ENCODE measurements around the gene P3H3.
"Not testable (repeated sequence)": the region's sequence is repeated elsewhere in the genome, so short reads cannot be mapped to it uniquely, and the experiment has no call there.

The P3H3 gene

DNA sequence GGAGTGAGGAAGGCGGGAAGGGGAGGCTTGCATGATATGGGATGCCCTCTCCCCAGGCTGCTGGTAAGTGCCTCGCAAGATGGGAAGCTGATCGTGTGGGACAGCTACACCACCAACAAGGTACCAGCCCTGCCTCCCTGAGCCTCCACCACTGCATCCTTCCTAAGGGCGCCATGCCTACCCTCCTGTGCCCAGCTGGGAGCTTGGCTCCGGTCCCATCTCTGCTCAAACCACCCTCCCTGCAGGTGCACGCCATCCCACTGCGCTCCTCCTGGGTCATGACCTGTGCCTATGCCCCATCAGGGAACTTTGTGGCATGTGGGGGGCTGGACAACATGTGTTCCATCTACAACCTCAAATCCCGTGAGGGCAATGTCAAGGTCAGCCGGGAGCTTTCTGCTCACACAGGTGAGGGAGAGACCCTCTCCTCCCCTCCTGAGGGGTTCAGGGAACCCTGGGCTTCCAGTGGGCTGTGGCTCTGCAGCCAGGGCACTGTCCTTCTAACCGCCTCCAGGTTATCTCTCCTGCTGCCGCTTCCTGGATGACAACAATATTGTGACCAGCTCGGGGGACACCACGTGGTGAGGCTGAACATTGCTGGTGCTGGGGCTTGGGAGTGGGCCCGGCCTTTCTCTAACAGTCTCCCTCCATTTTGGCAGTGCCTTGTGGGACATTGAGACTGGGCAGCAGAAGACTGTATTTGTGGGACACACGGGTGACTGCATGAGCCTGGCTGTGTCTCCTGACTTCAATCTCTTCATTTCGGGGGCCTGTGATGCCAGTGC lies 15.1 kb downstream of the P3H3 start:
- DNase-seq (ENCODE audit: low read depth in 2 of 2, low spot score in 1 of 2), result no peak

DNA sequence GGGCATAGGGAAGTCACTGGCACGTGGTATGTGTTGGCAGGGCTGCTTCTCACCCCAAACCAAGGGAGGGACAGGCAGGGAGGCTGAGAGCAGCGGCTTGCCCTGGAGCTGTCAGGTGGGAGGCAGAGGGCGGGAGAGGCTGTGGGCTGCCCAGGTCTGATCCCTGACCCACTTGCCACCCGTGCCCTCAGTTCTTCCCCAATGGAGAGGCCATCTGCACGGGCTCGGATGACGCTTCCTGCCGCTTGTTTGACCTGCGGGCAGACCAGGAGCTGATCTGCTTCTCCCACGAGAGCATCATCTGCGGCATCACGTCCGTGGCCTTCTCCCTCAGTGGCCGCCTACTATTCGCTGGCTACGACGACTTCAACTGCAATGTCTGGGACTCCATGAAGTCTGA lies 17.2 kb downstream of the P3H3 start:
- no peak for DNase-seq (ENCODE audit: low read depth in 2 of 2, low spot score in 1 of 2)

GRCh38 chr12:6846316-6846869 lies 18.2 kb downstream of the P3H3 start:
- DNase-seq (ENCODE audit: low read depth in 2 of 2, low spot score in 1 of 2), result no peak

- DNase-seq (ENCODE audit: low read depth in 2 of 2, low spot score in 1 of 2), result no peak
Measured at GRCh38 chr12:6847676-6848075, 19.5 kb downstream of the P3H3 start.

DNA sequence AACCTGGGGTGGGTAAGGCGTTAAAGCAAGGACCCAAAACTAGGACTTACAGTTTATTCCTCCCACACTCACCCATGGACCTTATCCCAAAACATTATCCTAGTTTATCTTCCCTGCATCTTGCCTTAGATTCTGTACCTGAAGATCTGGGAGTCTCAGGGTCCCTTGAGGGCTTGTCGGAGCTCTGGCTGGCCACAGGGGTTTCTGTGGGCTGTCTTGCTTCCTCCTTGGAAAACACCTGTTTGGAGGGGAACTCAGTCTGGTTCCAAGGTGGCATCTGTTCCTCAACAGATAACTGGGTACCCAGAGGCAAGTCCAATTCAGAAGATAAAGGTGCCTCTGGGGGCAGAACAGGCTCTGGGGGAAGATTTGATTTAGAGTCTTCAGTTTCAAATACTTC lies 21.2 kb downstream of the P3H3 start:
- DNase-seq (ENCODE audit: low read depth in 2 of 2, low spot score in 1 of 2), result no peak

DNA sequence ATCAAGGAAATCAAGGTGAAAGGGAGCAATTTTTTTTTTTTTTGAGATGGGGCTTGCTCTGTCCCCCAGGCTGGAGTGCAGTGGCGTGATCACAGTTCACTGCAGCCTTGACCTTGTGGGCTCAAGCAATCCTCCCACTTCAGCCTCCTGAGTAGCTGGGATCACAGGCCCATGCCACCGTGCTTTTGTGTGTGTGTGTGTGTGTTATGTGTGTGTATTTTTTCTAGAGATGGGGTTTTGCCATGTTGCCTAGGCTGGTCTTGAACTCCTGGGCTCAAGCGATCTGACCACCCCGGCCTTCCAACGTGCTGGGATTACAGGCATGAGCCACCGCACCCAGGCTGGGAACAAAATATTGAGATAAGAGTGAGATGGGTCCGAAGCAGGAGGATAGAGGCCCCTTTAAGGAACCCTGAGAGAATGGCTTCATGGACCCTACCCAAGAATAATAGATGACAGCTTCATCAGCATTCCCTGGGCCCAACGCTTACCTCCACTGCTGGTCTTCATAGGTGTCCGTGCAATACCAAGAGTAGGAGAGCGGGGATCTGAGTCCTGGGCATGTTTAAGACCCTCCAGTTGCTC lies 21.9 kb downstream of the P3H3 start:
- DNase-seq (ENCODE audit: low read depth in 2 of 2, low spot score in 1 of 2), result no peak

DNA sequence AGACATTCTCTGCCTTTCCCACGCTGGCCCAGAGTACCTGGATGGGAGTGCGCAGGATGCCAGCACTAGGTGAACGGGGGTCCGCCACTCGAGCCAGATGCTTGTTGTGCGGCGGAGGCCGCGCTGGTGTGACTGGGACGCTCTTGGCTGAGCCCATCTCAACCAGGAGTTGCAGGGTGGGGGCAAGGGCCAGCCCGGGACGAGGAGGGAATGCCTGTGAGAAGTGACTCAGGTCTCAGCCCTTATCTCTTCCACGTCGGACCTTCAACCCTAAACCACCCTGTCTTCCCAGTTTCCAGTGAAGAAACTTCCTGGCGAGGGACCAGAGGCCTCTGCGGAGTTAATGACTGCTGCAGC lies 22.6 kb downstream of the P3H3 start:
- no peak for DNase-seq (ENCODE audit: low read depth in 2 of 2, low spot score in 1 of 2)

DNA sequence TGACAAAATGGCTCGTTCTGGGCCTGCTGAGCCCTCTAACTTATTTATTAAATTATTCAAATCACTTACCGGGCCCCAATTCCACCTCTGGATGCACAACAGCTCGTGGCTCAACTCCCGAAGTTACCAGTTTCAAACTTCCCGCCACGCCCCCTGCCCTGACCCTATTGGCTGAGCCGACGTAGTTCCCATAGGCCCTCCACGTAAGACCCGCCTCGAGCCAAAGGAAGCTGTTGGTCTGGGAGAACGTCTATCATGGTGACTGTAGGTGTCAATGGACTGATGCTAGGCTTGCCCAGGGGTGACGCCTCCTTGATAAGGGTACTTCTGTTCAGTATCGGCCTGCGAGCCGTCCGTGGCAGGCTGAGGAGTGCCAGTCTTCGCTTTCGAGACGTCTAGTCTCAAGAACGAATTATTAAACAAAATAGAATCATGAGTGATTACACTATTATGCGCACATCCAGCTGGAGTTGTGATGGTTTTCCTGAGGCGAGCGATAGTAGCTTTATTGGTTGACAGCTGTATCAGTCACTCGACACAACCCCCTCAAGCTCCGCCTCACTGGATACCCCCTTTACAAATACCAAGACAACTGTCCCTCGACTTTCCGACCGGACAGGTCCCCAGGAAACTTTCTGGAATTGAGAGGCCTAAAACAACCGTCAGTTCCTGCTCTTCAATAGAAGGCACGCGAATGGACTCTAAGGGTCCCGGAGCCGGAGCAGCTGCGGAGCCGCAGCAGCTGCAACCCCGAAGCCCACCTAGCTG lies 23.1 kb downstream of the P3H3 start, which contains the start of gene CDCA3:
CDCA3 (minus strand) TSS at position 134 of the 768 bp plus-strand sequence. CDS start 334 bp downstream, outside the sequence.
- peak; percentile 83 to 87 for DNase-seq (ENCODE audit: low read depth in 2 of 2, low spot score in 1 of 2)

DNA sequence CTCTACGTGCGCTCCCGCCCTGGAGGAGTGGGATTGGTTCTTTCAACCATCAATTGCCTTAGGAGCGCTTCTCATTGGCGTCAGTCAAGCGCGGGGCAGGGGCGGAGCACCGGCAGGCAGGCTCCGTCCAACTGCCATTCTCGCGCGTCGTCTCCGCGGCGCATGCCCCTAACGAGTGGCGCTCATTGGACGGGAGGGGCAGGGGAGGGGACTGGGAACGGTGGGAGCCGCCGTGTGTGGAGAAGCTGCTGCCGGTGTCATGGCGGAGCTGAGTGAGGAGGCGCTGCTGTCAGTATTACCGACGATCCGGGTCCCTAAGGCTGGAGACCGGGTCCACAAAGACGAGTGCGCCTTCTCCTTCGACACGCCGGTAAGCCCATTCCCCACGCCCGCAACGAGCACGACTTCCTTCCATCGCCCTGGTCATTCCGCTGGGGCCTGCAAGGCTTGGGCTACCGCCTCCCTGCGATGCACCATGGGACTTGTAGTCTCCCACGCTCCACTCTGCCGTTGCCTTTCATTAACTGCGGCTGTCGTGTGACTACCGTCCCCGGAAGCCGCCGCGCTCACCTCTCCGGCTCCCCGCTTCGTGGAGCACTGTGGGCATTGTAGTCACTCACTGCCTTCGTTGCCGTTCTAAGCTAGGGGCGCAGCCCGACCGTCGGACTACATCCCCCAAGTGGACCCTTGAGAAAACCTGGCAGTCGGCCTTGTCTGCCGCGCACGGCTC lies 23.9 kb downstream of the P3H3 start, which contains the start of gene USP5:
USP5 (plus strand) TSS at position 230 of the 730 bp plus-strand sequence; CDS start at position 260, 30 bp downstream.
- peak; percentile 92 to 98 for DNase-seq (ENCODE audit: low read depth in 2 of 2, low spot score in 1 of 2)

DNA sequence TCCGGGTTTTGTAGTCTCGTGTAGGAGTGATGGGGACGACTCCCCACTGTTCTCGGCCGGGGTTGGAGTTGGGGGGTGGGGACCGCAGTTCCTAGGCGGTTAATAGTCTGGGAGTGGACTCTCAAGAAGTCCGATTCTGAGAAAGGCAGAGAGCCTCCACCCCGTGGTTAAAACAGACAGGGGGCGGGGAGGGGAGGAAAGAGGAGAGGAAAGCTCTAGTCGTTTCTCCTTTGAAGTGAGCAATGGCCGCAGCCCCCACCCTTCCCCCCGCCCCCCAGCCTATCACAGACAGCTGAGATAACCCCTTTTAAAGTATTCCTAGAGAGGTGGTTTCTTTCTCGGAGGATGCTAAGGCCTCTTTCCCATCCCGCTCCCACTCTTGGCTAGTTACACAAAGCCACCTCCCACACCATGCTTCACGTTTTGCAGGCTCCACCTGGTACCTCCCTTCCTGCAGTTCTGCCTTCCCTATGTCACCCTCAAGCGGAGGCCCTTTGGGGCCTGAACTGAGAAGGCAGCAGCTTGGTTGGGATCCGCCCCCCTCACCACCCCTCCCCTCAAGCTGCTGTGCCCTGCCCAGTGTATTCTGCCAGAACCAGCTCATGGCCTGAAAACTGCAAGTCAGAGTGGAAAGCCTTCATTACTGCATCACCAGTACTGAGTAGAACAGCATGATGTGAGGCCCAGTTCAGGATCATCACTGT lies 24.6 kb downstream of the P3H3 start:
- DNase-seq (ENCODE audit: low read depth in 2 of 2, low spot score in 1 of 2), result no peak

GRCh38 chr12:6853626-6854025 lies 25.4 kb downstream of the P3H3 start:
- DNase-seq (ENCODE audit: low read depth in 2 of 2, low spot score in 1 of 2), result no peak

DNA sequence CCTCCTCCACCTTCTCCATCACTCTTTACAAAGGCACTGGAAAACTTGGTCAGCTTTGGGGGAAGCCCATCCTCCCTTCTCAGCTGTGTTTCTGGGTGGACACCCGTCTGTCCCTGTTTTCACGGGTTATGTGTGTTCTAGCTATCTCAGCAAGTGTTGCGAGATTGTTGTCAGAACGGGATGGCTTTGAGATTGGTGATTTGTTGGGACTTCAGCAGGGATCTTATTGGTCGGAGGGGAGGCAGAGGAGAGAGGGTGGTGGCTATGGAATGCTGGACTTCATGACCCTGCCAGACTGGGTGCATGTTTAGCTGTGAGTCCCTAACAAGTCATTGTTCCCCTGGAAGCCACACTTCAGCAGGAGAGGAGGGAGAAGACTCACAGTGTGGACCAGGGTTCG lies 25.8 kb downstream of the P3H3 start:
- DNase-seq (ENCODE audit: low read depth in 2 of 2, low spot score in 1 of 2), result no peak

GRCh38 chr12:6855322-6855721 lies 27.1 kb downstream of the P3H3 start:
- no peak for DNase-seq (ENCODE audit: low read depth in 2 of 2, low spot score in 1 of 2)

GRCh38 chr12:6858799-6859198 lies 30.6 kb downstream of the P3H3 start:
- DNase-seq (ENCODE audit: low read depth in 2 of 2, low spot score in 1 of 2), result no peak

DNA sequence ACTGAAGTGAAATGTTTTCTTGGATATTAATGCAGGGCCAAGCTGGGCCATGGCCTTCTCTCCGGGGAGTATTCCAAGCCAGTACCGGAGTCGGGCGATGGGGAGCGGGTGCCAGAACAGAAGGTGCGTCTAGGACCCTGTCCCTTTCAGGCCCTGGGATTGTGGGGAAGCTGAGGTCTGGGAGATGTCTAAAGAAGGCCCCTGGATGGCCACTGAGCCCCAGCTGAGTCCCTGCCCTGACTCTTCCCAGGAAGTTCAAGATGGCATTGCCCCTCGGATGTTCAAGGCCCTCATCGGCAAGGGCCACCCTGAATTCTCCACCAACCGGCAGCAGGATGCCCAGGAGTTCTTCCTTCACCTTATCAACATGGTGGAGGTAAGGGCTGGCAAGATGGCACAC lies 31.9 kb downstream of the P3H3 start:
- DNase-seq (ENCODE audit: low read depth in 2 of 2, low spot score in 1 of 2), result no peak

DNA sequence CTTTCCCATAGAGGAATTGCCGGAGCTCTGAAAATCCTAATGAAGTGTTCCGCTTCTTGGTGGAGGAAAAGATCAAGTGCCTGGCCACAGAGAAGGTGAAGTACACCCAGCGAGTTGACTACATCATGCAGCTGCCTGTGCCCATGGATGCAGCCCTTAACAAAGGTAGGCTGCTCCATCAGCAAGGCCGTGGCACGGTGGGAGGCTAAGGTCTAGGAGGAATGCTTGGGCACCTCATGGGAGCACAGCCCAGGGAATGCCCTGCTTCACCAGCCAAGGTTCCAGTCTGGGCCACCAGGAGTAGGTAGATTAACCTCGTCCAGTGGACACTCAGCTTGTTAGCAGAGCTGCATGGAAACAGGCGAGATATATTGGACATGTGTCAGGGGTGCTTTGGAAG lies 32.7 kb downstream of the P3H3 start:
- no peak for DNase-seq (ENCODE audit: low read depth in 2 of 2, low spot score in 1 of 2)

DNA sequence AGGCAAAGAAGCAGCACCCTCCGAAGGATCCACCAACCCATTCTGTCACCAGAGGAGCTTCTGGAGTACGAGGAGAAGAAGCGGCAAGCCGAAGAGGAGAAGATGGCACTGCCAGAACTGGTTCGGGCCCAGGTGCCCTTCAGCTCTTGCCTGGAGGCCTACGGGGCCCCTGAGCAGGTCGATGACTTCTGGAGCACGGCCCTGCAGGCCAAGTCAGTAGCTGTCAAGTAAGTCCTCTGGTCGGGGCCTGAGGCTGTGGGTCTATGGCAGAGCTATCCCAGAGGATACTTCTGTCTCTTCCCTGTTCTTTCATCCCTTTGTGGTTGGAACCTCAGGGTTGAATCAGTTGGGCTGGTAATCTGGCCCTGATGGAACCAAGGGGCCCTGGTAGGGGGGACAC lies 33.2 kb downstream of the P3H3 start:
- DNase-seq (ENCODE audit: low read depth in 2 of 2, low spot score in 1 of 2), result no peak

GRCh38 chr12:6863033-6863432 lies 34.8 kb downstream of the P3H3 start:
- no peak for DNase-seq (ENCODE audit: low read depth in 2 of 2, low spot score in 1 of 2)

GRCh38 chr12:6863586-6864321 lies 35.5 kb downstream of the P3H3 start:
- DNase-seq (ENCODE audit: low read depth in 2 of 2, low spot score in 1 of 2), result no peak

DNA sequence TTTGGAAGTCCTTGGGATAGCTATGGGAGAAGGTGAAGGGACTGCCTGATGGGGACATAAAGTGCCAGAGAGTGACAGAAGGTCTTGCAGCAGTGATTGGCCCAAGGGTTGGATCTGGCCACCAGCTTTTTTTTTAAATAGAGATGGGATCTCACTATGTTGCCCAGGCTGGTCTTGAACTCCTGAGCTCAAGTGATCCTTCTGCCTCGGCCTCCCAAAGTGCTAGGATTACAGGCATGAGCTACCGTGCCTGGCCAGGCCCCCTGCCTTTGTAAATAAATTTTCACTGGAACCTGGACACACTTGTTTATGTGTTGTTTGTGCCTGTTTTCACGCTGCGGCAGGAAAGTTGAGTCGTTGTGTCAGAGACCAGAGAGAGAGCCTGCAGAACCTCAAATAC lies 37.1 kb downstream of the P3H3 start:
- DNase-seq (ENCODE audit: low read depth in 2 of 2, low spot score in 1 of 2), result not testable (repeated sequence)

All from stimulated activated CD8-positive, alpha-beta memory T cell treated with anti-CD3 and anti-CD28 coated beads, Interleukin-4, amount 100 ng/mL, for 4 hours (primary cell).